ENCODE results near the gene RPS19. TPM values are rescaled to one million over a fixed set of nuclear protein-coding genes. Genes with fewer than 3 reads are reported as not detected.

Gene RPS19
- total and polyA plus RNA-seq, 10 of the 15 experiments (the other 5 are each of a cell fraction or from before 2014, with no cell fraction given), result 2,615 to 5,578 (median 4,127) TPM

GRCh38 chr19:41871573-41872383 lies 11.7 kb downstream of the RPS19 start (continued):
- no peak for TF ChIP-seq RAD21 (IDR thresholded peaks at IDR 0.05; ENCODE audit: insufficient read depth, low read depth, low read length)
- no peak for TF ChIP-seq CUX1 (IDR thresholded peaks at IDR 0.05; ENCODE audit: insufficient replicate concordance, low read depth, low read length)
- peak; percentile 81 for TF ChIP-seq HDGF (IDR thresholded peaks at IDR 0.05)
- TF ChIP-seq IRF4 (IDR thresholded peaks at IDR 0.05; ENCODE audit: low read depth, low read length), result peak; percentile 38; the same call in 1 of the 2 replicates
- no peak for TF ChIP-seq SIX5 (IDR thresholded peaks at IDR 0.05; ENCODE audit: low read depth, low read length, severe bottlenecking)
- no peak for TF ChIP-seq SMAD1 (IDR thresholded peaks at IDR 0.05; ENCODE audit: low read depth, partially characterized antibody)
- peak; percentile 70 for TF ChIP-seq TBL1XR1 (IDR thresholded peaks at IDR 0.05; ENCODE audit: low read depth, low read length)
- TF ChIP-seq NBN (IDR thresholded peaks at IDR 0.05), result peak; percentile 64; the same call in 1 of the 2 replicates
- TF ChIP-seq EGR1 (IDR thresholded peaks at IDR 0.05; ENCODE audit: borderline replicate concordance in 1 of 2, low read depth in 2 of 2, low read length in 2 of 2), result peak in 1 of 2 experiments; percentile 80; a peak in 2 of 3 replicates
- no peak for TF ChIP-seq MEF2A (IDR thresholded peaks at IDR 0.05; ENCODE audit: insufficient read depth, low read depth, low read length)
- peak; percentile 77; the same call in 1 of the 2 replicates for TF ChIP-seq CREM (IDR thresholded peaks at IDR 0.05; ENCODE audit: low read depth)
- TF ChIP-seq ZNF24 (IDR thresholded peaks at IDR 0.05), result no peak
- peak; percentile 41 for TF ChIP-seq PBX3 (IDR thresholded peaks at IDR 0.05; ENCODE audit: insufficient replicate concordance, low read depth, low read length)
- no peak for TF ChIP-seq RELA (IDR thresholded peaks at IDR 0.05; ENCODE audit: borderline replicate concordance, partially characterized antibody)
- TF ChIP-seq EED (IDR thresholded peaks at IDR 0.05; ENCODE audit: low read depth), result peak; percentile 99
- TF ChIP-seq RFX5 (IDR thresholded peaks at IDR 0.05; ENCODE audit: low read depth, low read length), result no peak
- TF ChIP-seq SUPT20H (IDR thresholded peaks at IDR 0.05; ENCODE audit: borderline replicate concordance, control insufficient read depth, low read depth, low read length), result no peak
- no peak for TF ChIP-seq USF1 (IDR thresholded peaks at IDR 0.05; ENCODE audit: borderline replicate concordance, extremely low read length, insufficient read depth, low read depth, low read length)
- peak; percentile 82; the same call in 1 of the 2 replicates for TF ChIP-seq POLR2AphosphoS5 (IDR thresholded peaks at IDR 0.05; ENCODE audit: low read length)
- 0 out of 2 replicates have a peak, but pooled peaks have one; percentile 88 for TF ChIP-seq GATAD2B (conservative IDR thresholded peaks at IDR 0.05; ENCODE audit: low read depth)
- TF ChIP-seq NR2F1 (conservative IDR thresholded peaks at IDR 0.05), result peak; percentile 96

Data from GM12878 (cell line).